ENCODE results near the gene RHOV.
A peak's percentile ranks its signal among the peaks of the same experiment; 100 is the strongest.

RHOV gene

DNA sequence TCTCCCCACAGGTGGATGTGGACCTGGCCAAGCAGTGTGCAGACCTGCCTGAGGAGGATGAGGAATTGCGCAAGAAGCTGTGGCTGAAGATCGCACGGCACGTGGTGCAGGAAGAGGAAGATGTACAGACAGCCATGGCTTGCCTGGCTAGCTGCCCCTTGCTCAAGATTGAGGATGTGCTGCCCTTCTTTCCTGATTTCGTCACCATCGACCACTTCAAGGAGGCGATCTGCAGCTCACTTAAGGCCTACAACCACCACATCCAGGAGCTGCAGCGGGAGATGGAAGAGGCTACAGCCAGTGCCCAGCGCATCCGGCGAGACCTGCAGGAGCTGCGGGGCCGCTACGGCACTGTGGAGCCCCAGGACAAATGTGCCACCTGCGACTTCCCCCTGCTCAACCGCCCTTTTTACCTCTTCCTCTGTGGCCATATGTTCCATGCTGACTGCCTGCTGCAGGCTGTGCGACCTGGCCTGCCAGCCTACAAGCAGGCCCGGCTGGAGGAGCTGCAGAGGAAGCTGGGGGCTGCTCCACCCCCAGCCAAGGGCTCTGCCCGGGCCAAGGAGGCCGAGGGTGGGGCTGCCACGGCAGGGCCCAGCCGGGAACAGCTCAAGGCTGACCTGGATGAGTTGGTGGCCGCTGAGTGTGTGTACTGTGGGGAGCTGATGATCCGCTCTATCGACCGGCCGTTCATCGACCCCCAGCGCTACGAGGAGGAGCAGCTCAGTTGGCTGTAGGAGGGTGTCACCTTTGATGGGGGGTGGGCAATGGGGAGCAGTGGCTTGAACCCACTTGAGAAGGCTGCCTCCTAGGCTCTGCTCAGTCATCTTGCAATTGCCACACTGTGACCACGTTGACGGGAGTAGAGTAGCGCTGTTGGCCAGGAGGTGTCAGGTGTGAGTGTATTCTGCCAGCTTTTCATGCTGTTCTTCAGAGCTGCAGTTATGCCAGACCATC is 28.8 kb upstream of the RHOV start:
- DNase-seq = no peak

DNA sequence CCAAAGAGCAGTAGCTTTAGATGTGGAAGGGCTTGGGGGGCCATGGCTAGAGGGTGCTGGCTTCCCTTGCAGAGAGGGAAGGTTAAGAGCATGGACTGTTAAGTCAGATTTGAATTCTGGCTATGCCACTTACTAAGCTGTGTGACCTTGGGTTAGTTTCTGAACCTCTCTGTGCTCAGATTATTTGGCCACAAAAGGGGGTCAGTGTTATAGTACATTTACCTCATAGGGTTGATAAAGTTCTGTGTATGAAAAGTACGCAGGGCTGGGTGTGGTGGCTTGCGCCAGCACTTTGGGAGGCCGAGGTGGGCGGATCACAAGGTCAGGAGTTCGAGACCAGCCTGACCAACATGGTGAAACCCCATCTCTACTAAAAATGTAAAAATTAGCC is 27.0 kb upstream of the RHOV start:
- DNase-seq = no peak

DNA sequence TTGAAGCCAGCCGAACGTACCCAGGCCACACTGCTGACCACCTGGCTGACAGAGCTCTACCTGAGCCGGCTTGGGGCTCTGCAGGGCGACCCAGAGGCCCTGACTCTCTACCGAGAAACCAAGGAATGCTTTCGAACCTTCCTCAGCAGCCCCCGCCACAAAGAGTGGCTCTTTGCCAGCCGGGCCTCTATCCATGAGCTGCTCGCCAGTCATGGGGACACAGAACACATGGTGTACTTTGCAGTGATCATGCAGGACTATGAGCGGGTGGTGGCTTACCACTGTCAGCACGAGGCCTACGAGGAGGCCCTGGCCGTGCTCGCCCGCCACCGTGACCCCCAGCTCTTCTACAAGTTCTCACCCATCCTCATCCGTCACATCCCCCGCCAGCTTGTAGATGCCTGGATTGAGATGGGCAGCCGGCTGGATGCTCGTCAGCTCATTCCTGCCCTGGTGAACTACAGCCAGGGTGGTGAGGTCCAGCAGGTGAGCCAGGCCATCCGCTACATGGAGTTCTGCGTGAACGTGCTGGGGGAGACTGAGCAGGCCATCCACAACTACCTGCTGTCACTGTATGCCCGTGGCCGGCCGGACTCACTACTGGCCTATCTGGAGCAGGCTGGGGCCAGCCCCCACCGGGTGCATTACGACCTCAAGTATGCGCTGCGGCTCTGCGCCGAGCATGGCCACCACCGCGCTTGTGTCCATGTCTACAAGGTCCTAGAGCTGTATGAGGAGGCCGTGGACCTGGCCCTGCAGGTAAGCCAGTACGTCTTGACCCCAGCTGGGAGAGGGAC is 26.4 kb upstream of the RHOV start:
- DNase-seq = no peak

GRCh38 chr15:40899536-40900207 is 25.6 kb upstream of the RHOV start:
- no peak for DNase-seq

DNA sequence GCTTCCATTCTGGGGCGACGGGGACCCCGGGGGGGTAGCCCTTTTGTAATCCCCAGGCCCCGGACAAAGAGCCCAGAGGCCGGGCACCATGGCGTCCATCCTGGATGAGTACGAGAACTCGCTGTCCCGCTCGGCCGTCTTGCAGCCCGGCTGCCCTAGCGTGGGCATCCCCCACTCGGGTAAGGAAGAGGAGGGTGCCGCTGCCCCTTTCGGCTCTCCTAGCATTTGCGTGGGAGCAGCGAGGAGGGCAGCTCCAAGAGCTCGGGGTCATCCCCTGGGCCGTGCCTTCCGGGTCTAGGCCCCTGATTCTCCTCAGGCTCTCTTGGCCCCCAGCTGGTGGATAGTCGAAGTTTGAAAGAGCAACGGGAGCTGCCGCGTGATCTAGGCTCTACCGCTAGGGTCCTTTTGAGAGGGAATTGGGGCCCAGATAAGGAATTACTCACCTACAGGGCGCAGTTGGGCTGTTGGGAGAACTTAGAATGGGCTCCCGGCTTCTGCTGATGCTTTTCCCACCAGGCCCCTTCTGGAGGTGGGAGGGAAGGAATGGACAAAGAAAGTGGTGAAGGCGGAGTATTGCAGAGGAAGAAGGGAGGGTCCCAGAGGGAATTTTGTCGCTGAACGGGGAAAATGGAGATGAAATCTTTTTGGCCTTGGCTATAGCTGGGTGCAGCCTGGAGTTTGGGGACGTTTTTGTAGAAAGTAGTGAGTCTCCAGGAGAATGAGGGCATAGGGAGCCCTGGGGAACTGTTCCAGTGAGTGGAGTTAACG is 20.8 kb upstream of the RHOV start:
- DNase-seq = no peak

DNA sequence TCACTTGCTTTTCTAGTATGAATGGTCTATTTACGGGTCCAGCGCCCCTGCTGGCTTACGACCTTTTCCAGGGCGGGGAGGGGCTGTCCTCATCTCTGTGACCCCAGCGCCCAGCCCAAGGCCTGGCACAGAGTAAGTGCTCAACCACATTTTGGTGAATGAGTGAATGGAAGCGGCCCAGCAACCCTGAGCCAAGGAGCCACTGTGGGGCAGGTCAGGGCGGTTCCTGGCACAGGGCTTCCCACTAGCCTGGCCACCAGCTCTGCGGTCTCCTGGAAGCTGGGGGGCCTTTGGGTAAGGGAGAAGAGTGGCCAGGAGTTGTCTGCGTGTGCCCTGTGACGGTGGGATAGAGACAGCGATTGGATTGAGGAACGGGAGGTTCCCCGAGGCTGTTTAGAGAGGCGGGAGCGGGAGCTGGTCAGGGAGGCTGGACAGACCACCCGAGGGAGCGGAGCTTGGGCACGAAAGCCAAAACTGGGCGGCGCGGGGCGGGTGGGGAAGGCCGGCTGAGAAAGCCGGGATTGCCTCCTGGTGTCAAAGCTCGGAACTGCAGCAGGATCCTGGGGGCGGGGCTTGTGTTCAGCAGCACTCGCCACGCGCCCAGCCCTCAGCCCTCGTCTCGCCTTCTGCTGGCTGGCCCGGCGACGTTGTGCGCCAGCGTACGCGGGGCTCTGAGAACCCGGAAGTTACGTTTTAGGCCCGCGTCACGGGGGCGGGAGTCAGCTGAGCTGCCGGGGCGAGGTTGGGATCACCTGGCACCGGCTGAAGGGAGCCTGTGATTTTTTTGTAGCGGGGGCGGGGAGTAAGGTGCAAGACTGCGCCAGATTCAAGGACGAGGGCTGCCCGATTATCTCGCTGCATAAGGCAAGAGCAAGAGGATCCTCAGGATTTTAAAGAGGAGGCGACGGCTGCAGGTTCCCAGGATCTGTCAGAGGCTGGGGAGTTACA is 20.0 kb upstream of the RHOV start, which contains the start of gene VPS18:
VPS18 (plus strand) TSS at position 718 of the 948 bp plus-strand sequence. CDS start 319 bp downstream, outside the sequence.
- DNase-seq = peak; percentile 96

GRCh38 chr15:40893019-40893670 is 19.1 kb upstream of the RHOV start:
- DNase-seq = no peak

DNA sequence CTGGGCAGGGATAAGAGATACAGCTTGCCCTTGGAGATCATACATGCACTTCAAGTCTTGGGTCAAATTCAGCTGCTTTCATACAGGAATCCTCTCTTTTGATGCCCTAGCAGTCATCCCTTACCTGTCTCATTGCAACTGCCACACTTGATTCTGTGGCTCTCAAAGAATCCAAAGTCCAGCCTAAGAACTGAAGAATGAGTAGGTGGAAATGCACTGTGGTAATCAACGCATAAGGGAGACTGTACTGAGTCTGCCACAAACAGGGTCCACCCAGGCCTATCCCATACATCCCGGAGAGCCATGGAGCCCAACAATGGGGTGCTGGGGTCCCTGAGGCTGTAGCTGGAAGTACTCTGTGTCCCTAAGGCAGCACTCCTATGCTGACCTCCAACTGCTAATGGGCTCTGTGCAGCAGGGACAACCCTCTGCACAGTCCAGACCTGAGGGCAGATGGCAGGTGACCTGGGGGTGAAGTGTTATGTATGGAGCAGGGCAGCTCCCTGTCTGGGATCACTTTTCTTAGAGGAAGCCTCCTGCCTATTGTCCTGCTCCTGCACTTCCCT is 18.5 kb upstream of the RHOV start:
- DNase-seq = no peak

GRCh38 chr15:40891810-40892446 is 17.9 kb upstream of the RHOV start:
- peak; percentile 53 for DNase-seq

DNA sequence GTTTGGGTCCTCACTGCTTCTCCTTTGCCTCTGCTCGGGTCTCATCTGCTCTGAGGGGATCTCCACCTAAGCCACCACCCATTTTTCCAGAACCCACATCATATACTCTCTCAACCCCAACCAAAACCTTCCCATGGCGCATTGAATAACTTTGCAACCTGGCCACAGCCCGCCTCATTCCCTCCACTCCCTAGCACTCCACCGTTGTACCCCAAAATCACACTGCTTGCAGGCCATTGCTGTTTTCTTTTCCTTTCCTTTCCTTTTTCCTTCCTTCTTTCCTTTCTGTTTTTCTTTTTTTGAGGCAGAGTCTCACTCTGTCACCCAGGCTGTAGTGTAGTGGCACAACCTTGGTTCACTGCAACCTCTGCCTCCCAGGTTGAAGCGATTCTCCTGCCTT is 17.1 kb upstream of the RHOV start:
- DNase-seq = no peak

- no peak for DNase-seq
Measured at GRCh38 chr15:40889112-40889511, 15.1 kb upstream of the RHOV start.

- DNase-seq = no peak
Measured at GRCh38 chr15:40886586-40886985, 12.6 kb upstream of the RHOV start.

GRCh38 chr15:40881351-40881750 is 7.3 kb upstream of the RHOV start:
- no peak for DNase-seq

- no peak for DNase-seq
Measured at GRCh38 chr15:40879609-40880008, 5.6 kb upstream of the RHOV start.

DNA sequence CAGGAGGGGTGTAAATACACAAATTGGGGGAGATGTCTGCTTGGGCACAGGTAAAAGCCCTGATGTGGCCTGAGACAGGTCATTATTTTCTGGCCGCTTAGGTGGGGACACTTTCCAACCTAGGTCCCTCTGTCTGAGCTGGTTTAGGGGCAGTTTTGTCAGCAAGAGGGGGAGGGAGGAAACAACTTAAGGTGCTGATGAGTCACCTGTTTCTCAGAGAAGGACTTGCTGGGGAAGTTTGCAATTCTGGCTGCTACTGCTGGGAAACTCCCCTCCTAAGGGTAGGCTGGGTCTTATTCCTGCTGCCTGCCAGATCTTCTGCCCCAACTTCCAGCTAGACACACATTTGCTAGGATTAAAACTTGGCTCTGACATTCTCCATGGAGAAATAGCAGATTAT is 4.8 kb upstream of the RHOV start:
- no peak for DNase-seq

DNA sequence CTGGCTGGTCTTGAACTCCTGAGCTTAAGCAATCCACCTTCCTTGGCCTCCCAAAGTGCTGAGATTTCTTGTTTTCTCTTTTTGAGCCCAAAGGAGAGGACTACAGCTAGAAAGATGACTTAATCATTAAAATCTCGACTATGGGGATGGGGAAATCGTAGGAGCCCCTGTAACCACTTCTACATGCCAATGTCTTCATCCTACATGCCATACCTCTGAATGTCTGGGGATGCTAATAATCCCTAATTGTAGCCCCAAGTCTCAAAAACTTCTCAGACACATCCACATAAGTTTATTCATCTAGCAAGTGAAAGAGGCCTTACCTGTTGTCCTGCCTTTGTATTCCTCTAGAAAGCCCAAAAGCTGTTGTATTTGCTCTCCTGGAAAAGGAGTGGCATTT is 3.7 kb upstream of the RHOV start:
- no peak for DNase-seq

- DNase-seq = no peak
Measured at GRCh38 chr15:40875991-40876730, 2.1 kb upstream of the RHOV start.

DNA sequence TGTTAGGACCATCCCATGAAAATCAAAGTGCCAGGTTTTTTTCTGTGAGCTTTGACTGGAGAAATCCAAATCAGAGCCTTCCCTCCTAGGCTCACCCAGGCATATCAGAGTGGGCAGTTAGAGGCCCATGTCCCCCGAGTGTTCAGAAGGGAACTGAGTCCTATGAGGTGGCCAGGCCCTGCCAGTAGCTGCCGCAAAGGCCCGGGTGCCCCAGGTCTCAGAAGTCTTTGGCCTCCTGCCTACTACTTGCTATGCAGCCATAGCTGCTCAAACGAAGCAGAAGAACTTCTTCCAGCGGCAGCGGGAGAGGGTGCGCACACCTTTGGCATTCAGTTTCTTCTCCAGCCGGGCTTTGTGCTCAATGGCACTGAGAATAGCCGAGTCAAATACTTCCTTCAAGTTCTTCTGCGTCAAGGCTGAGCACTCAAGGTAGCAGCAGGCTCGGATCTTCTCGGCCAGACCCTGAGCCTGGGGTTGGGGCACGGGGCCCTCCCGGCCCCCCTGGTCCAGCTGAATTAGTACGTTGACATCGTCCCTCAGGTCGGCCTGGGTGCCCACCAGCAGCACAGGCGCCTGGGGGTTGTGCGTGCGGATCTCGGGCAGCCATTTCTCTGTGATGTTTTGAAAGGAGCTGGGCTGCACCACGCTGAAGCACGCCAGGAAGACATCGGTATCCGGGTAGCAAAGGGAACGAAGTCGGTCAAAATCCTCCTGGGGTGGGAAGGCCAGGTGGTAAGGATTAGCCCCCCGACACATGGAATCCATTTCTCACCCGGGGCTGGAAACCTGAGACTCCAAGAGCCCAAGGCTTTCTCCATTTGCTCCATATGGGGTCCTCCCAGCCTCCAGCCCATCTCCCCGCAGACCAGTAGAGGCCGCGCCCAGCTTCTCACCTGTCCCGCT is 992 bp downstream of the RHOV start:
- no peak for DNase-seq

All from NCI-H774 (cell line).